Measurements from ENCODE around the gene ZFR2.

- no peak for TF ChIP-seq CTCF (IDR thresholded peaks at IDR 0.05 in 4 of 5, conservative IDR thresholded peaks at IDR 0.05 in 1 of 5)
- TF ChIP-seq POLR2A (IDR thresholded peaks at IDR 0.05) = no peak
Observed at GRCh38 chr19:3840804-3841203, 28.0 kb downstream of the ZFR2 start.
